ENCODE data around the gene NCEH1.

DNA sequence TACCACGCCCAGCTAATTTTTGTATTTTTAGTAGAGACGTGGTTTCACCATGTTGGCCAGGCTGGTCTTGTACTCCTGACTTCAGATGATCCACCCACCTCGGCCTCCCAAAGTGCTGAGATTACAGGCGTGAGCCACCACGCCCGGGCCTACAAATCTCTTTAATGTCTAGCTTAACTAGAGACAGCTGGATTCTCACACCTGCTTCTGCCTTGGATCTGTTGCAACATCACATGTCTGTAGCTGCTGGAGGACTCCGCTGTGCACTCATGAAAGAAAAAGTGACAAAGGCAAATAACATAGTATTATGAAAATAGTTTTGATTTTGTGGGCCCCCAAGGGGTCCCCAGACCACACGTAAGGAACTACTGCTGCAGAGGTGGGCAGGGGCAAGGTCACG is 85.9 kb downstream of the NCEH1 start:
- TF ChIP-seq, protein P1, sequence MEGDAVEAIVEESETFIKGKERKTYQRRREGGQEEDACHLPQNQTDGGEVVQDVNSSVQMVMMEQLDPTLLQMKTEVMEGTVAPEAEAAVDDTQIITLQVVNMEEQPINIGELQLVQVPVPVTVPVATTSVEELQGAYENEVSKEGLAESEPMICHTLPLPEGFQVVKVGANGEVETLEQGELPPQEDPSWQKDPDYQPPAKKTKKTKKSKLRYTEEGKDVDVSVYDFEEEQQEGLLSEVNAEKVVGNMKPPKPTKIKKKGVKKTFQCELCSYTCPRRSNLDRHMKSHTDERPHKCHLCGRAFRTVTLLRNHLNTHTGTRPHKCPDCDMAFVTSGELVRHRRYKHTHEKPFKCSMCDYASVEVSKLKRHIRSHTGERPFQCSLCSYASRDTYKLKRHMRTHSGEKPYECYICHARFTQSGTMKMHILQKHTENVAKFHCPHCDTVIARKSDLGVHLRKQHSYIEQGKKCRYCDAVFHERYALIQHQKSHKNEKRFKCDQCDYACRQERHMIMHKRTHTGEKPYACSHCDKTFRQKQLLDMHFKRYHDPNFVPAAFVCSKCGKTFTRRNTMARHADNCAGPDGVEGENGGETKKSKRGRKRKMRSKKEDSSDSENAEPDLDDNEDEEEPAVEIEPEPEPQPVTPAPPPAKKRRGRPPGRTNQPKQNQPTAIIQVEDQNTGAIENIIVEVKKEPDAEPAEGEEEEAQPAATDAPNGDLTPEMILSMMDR (IDR thresholded peaks at IDR 0.05) = no peak
- TF ChIP-seq POLR2A (IDR thresholded peaks at IDR 0.05) (no peak), POLR2AphosphoS5 (IDR thresholded peaks at IDR 0.05) (no peak)
